HepG2 (cell line): Measurements from ENCODE around the gene PPP1R3C. TPM values are rescaled to one million over a fixed set of nuclear protein-coding genes. Genes with fewer than 3 reads are reported as not detected.

Experiments
- ELF1 ChIP-seq: sonication (generic); formaldehyde crosslinking; IDR thresholded peaks from 2 replicates; pipeline ENCODE4 v1.4.0; 2020; ENCODE audit warnings: missing genetic modification reagents
- FOXP1 ChIP-seq, 2 experiments: fragments of 450-650 bp in 1 of 2; IDR thresholded peaks; 2 replicates each; pipeline ENCODE4 v1.6.1; 2017 to 2018; ENCODE audit warnings: antibody characterized with exemption in 1 of 2
- MEIS2 ChIP-seq: sonication (generic); formaldehyde crosslinking; IDR thresholded peaks from 2 replicates; pipeline ENCODE4 v1.9.0; 2021; ENCODE audit warnings: mild to moderate bottlenecking, missing genetic modification reagents
- MXD4 ChIP-seq: IDR thresholded peaks from 2 replicates; pipeline ENCODE4 v1.6.1; 2016; ENCODE audit warnings: mild to moderate bottlenecking, missing biosample characterization, missing genetic modification reagents
- NFE2 ChIP-seq: sonication (generic); formaldehyde crosslinking; IDR thresholded peaks from 2 replicates; pipeline ENCODE4 v1.4.0; 2020; ENCODE audit warnings: missing genetic modification reagents
- POGZ ChIP-seq: sonication (generic); formaldehyde crosslinking; IDR thresholded peaks from 2 replicates; pipeline ENCODE4 v1.4.0; 2020; ENCODE audit warnings: mild to moderate bottlenecking, missing genetic modification reagents
- SMAD3 ChIP-seq: sonication (generic); formaldehyde crosslinking; IDR thresholded peaks from 2 replicates; pipeline ENCODE4 v1.4.0; 2020; ENCODE audit warnings: missing genetic modification reagents
- STAG1 ChIP-seq: sonication (generic); formaldehyde crosslinking; IDR thresholded peaks from 2 replicates; pipeline ENCODE4 v1.4.0; 2020; ENCODE audit warnings: missing genetic modification reagents
- THAP11 ChIP-seq: IDR thresholded peaks from 2 replicates; pipeline ENCODE4 v1.6.1; 2016; ENCODE audit warnings: missing biosample characterization, missing genetic modification reagents
- ZMYM3 ChIP-seq: sonication (generic); formaldehyde crosslinking; IDR thresholded peaks from 2 replicates; pipeline ENCODE4 v1.5.1; 2020; ENCODE audit warnings: mild to moderate bottlenecking, missing genetic modification reagents
- ZNF264 ChIP-seq: sonication (generic); formaldehyde crosslinking; IDR thresholded peaks from 2 replicates; pipeline ENCODE4 v1.4.0; 2020; ENCODE audit warnings: missing genetic modification reagents
- ZNF644 ChIP-seq: IDR thresholded peaks from 2 replicates; pipeline ENCODE4 v1.6.1; 2016; ENCODE audit warnings: low read depth
- ZNF816 ChIP-seq: sonication (generic); formaldehyde crosslinking; IDR thresholded peaks from 2 replicates; pipeline ENCODE4 v1.8.0; 2022; ENCODE audit warnings: missing genetic modification reagents, mild to moderate bottlenecking, borderline replicate concordance
- ZNF879 ChIP-seq: sonication (generic); formaldehyde crosslinking; IDR thresholded peaks from 2 replicates; pipeline ENCODE4 v1.8.1; 2023; ENCODE audit warnings: missing genetic modification reagents
- polyA plus RNA-seq, 8 experiments: library from polyadenylated mRNA; depleted of rRNA in 3 of 8; stranded (reverse) in 7 of 8; unstranded in 1 of 8; fragments of >200 nt; fragmentation: Illumina TruSeq in 4 of 8; extraction: Trizol in 4 of 8; gene quantifications; 2 replicates each; pipeline versions ENCODE4 v1.2.1 to v1.2.3, GENCODE V29; 2011 to 2016; ENCODE audit warnings: low read depth in 4 of 8, missing spikeins in 1 of 8, mixed read lengths in 1 of 8; ENCODE audit not compliant: insufficient read depth in 1 of 8
- total RNA-seq, 5 experiments: library from RNA; depleted of rRNA; stranded (reverse); fragments of >200 nt; fragmentation: Illumina TruSeq; extraction: Trizol; gene quantifications; 2 replicates each; pipeline ENCODE4 v1.2.3, GENCODE V29; 2016; ENCODE audit warnings: low read depth in 1 of 5
- TF ChIP-seq, protein P1 (sequence below): sonication (generic); formaldehyde crosslinking; IDR thresholded peaks from 2 replicates; pipeline ENCODE4 v1.4.0; 2020; ENCODE audit warnings: missing genetic modification reagents
- TF ChIP-seq, protein P2 (sequence below): IDR thresholded peaks from 2 replicates; pipeline ENCODE4 v1.6.1; 2012; ENCODE audit warnings: low read depth, low read length, improper control_type of control experiment
- TF ChIP-seq, protein P3 (sequence below): sonication (generic); formaldehyde crosslinking; IDR thresholded peaks from 2 replicates; pipeline ENCODE4 v1.4.0; 2020; ENCODE audit warnings: missing genetic modification reagents

Gene PPP1R3C
- total and polyA plus RNA-seq, 2 of the 13 experiments (the other 11 are each of a cell fraction or from before 2014, with no cell fraction given): 13.3 to 14.8 TPM

DNA sequence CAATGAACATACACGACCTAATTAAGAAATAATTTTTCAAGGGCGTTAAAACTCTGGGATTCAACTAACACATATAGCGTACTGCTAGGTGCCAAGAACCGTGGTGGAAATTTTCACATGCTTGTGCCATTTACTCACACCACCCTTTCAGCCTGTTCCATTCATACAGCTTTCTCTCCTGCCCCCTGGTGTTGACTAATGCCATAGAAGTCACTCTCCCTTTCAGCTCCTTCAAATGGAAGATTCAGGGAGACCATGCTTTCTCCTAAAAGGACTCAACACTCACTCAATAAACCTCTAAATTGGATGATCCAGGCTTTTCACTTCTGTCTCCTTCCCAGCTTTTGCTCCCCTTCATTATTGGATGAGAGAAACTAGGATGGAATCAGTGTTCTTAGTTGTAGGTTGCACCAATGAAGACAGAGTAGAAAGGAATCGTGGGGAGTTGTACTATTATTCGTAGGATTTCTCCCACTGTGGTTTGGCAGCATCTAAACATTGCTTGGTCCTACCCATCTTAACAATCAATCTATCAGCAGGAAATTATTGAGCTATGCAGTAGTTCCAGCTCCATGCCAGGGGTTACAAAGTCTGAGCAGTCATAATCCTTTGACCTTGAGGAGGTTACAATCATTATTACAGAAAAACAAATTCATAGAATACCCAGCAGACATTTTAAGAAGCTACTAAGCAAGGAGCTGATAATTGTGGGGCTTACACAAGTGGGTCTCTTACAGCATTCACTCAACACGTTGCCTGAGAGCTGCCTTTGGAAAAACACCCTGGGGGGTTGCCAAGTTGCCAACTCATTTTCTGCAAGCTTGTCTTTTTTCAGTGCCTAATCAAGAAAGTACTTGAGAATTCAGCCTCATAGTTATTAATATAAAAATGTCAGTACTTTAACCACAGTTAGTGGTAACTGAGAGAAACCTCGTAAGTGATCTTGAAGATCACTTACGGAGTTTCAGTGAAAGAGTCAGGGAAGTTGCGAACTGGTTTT is 2.8 kb upstream of the PPP1R3C start (continued):
- no peak for TF ChIP-seq ZMYM3 (CRISPR knock-in tag)
- no peak for TF ChIP-seq MXD4 (CRISPR knock-in tag)
- TF ChIP-seq, protein P1, sequence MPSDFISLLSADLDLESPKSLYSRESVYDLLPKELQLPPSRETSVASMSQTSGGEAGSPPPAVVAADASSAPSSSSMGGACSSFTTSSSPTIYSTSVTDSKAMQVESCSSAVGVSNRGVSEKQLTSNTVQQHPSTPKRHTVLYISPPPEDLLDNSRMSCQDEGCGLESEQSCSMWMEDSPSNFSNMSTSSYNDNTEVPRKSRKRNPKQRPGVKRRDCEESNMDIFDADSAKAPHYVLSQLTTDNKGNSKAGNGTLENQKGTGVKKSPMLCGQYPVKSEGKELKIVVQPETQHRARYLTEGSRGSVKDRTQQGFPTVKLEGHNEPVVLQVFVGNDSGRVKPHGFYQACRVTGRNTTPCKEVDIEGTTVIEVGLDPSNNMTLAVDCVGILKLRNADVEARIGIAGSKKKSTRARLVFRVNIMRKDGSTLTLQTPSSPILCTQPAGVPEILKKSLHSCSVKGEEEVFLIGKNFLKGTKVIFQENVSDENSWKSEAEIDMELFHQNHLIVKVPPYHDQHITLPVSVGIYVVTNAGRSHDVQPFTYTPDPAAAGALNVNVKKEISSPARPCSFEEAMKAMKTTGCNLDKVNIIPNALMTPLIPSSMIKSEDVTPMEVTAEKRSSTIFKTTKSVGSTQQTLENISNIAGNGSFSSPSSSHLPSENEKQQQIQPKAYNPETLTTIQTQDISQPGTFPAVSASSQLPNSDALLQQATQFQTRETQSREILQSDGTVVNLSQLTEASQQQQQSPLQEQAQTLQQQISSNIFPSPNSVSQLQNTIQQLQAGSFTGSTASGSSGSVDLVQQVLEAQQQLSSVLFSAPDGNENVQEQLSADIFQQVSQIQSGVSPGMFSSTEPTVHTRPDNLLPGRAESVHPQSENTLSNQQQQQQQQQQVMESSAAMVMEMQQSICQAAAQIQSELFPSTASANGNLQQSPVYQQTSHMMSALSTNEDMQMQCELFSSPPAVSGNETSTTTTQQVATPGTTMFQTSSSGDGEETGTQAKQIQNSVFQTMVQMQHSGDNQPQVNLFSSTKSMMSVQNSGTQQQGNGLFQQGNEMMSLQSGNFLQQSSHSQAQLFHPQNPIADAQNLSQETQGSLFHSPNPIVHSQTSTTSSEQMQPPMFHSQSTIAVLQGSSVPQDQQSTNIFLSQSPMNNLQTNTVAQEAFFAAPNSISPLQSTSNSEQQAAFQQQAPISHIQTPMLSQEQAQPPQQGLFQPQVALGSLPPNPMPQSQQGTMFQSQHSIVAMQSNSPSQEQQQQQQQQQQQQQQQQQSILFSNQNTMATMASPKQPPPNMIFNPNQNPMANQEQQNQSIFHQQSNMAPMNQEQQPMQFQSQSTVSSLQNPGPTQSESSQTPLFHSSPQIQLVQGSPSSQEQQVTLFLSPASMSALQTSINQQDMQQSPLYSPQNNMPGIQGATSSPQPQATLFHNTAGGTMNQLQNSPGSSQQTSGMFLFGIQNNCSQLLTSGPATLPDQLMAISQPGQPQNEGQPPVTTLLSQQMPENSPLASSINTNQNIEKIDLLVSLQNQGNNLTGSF (CRISPR knock-in tag): no peak
- TF ChIP-seq ZNF879: no peak
- no peak for TF ChIP-seq POGZ
- no peak for TF ChIP-seq FOXP1 (IDR thresholded peaks at IDR 0.05)
- TF ChIP-seq FOXP1 (CRISPR knock-in tag; IDR thresholded peaks at IDR 0.05): no peak
- peak; percentile 22; the same call in 1 of the 2 replicates for TF ChIP-seq THAP11
- no peak for TF ChIP-seq ZNF816
- TF ChIP-seq SMAD3 (CRISPR knock-in tag): 0 out of 2 replicates have a peak, but pooled peaks have one; percentile 52
- peak; percentile 92 for TF ChIP-seq STAG1 (CRISPR knock-in tag)
- no peak for TF ChIP-seq NFE2 (CRISPR knock-in tag)
- TF ChIP-seq MEIS2: no peak
- no peak for TF ChIP-seq ZNF264 (CRISPR knock-in tag)
- 0 out of 2 replicates have a peak, but pooled peaks have one; percentile 26 for TF ChIP-seq ZNF644 (CRISPR knock-in tag)
- TF ChIP-seq, protein P2, sequence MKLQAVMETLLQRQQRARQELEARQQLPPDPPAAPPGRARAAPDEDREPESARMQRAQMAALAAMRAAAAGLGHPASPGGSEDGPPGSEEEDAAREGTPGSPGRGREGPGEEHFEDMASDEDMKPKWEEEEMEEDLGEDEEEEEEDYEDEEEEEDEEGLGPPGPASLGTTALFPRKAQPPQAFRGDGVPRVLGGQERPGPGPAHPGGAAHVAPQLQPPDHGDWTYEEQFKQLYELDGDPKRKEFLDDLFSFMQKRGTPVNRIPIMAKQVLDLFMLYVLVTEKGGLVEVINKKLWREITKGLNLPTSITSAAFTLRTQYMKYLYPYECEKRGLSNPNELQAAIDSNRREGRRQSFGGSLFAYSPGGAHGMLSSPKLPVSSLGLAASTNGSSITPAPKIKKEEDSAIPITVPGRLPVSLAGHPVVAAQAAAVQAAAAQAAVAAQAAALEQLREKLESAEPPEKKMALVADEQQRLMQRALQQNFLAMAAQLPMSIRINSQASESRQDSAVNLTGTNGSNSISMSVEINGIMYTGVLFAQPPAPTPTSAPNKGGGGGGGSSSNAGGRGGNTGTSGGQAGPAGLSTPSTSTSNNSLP: no peak
- TF ChIP-seq, protein P3, sequence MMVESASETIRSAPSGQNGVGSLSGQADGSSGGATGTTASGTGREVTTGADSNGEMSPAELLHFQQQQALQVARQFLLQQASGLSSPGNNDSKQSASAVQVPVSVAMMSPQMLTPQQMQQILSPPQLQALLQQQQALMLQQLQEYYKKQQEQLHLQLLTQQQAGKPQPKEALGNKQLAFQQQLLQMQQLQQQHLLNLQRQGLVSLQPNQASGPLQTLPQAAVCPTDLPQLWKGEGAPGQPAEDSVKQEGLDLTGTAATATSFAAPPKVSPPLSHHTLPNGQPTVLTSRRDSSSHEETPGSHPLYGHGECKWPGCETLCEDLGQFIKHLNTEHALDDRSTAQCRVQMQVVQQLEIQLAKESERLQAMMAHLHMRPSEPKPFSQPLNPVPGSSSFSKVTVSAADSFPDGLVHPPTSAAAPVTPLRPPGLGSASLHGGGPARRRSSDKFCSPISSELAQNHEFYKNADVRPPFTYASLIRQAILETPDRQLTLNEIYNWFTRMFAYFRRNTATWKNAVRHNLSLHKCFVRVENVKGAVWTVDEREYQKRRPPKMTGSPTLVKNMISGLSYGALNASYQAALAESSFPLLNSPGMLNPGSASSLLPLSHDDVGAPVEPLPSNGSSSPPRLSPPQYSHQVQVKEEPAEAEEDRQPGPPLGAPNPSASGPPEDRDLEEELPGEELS (CRISPR knock-in tag): no peak
- no peak for TF ChIP-seq ELF1 (CRISPR knock-in tag)
